ENCODE data around the gene GLCCI1.

The GLCCI1 gene

GRCh38 chr7:7959979-7960670, 8.5 kb upstream of the GLCCI1 start:
- ATAC-seq, result no peak

GRCh38 chr7:7962851-7963250, 5.7 kb upstream of the GLCCI1 start:
- TF ChIP-seq TOX (CRISPR knock-in tag; IDR thresholded peaks at IDR 0.05; ENCODE audit: borderline replicate concordance), result no peak
- no peak for TF ChIP-seq CSDC2 (CRISPR knock-in tag; IDR thresholded peaks at IDR 0.05)
- TF ChIP-seq CSRNP3 (CRISPR knock-in tag; IDR thresholded peaks at IDR 0.05), result no peak
- TF ChIP-seq SNAI2 (CRISPR knock-in tag; IDR thresholded peaks at IDR 0.05), result no peak
- TF ChIP-seq ZNF70 (CRISPR knock-in tag; IDR thresholded peaks at IDR 0.05), result no peak
- no peak for TF ChIP-seq TSHZ2 (CRISPR knock-in tag; IDR thresholded peaks at IDR 0.05)
- no peak for TF ChIP-seq TCF4 (CRISPR knock-in tag; IDR thresholded peaks at IDR 0.05; ENCODE audit: borderline replicate concordance)
- TF ChIP-seq CREB5 (CRISPR knock-in tag; IDR thresholded peaks at IDR 0.05; ENCODE audit: low read depth), result no peak
- TF ChIP-seq ZFP3 (CRISPR knock-in tag; IDR thresholded peaks at IDR 0.05), result no peak
- ATAC-seq, result no peak

More at GRCh38 chr7:7959979-7960670, 8.5 kb upstream of the GLCCI1 start:
- TF ChIP-seq SNAI2 (CRISPR knock-in tag; IDR thresholded peaks at IDR 0.05) (no peak), CSRNP3 (CRISPR knock-in tag; IDR thresholded peaks at IDR 0.05) (no peak), ARNTL (CRISPR knock-in tag; IDR thresholded peaks at IDR 0.05; ENCODE audit: borderline replicate concordance, low read depth) (no peak)

GRCh38 chr7:7964250-7964649, 4.3 kb upstream of the GLCCI1 start:
- TF ChIP-seq ESRRG (CRISPR knock-in tag; IDR thresholded peaks at IDR 0.05) (no peak), ZFP30 (CRISPR knock-in tag; IDR thresholded peaks at IDR 0.05) (no peak), ZNF8 (CRISPR knock-in tag; IDR thresholded peaks at IDR 0.05) (no peak), CREB5 (CRISPR knock-in tag; IDR thresholded peaks at IDR 0.05; ENCODE audit: low read depth) (no peak), ZNF565 (CRISPR knock-in tag; conservative IDR thresholded peaks at IDR 0.05; ENCODE audit: low read depth) (no peak), CSDC2 (CRISPR knock-in tag; IDR thresholded peaks at IDR 0.05) (no peak), GLIS3 (CRISPR knock-in tag; IDR thresholded peaks at IDR 0.05) (no peak), ARNTL (CRISPR knock-in tag; IDR thresholded peaks at IDR 0.05; ENCODE audit: borderline replicate concordance, low read depth) (no peak), ZC3H10 (CRISPR knock-in tag; IDR thresholded peaks at IDR 0.05) (no peak), PATZ1 (CRISPR knock-in tag; IDR thresholded peaks at IDR 0.05; ENCODE audit: borderline replicate concordance) (no peak), ISL1 (CRISPR knock-in tag; IDR thresholded peaks at IDR 0.05) (no peak), POU6F1 (CRISPR knock-in tag; IDR thresholded peaks at IDR 0.05; ENCODE audit: borderline replicate concordance, low read depth) (no peak), ZFP3 (CRISPR knock-in tag; IDR thresholded peaks at IDR 0.05) (no peak), RARB (CRISPR knock-in tag; IDR thresholded peaks at IDR 0.05) (no peak)
- no peak for ATAC-seq

All from SK-N-SH treated with all-trans-retinoic acid at 6 μM for 48 hours (cell line).